HUDEP-2 (cell line): Measurements from ENCODE around the gene SKI.

ENCODE experiments used
- DNase-seq, 76 experiments: peaks; one replicate each; lab custom pipeline; 2025; ENCODE audit not compliant: unreplicated experiment in 76 of 76; lab: John Stamatoyannopoulos, UW

The SKI gene

GRCh38 chr1:2228694-2229036 lies 546 bp downstream of the SKI start:
- peak in 2 of 76 experiments; percentile 27 to 52 for DNase-seq

- DNase-seq: peak in 70 of 76 experiments; percentile 15 to 77 (median 54)
These were observed 1.1 kb downstream of the SKI start for GRCh38 chr1:2229037-2229864.

GRCh38 chr1:2229911-2230731 lies 2.0 kb downstream of the SKI start:
- DNase-seq: peak in 3 of 76 experiments; percentile 4 to 10 (median 8)

- peak in 14 of 76 experiments; percentile 3 to 41 (median 18) for DNase-seq
These were observed 2.8 kb downstream of the SKI start for GRCh38 chr1:2230781-2231531.

GRCh38 chr1:2231532-2232254 lies 3.6 kb downstream of the SKI start:
- DNase-seq: peak in 48 of 76 experiments; percentile 12 to 76 (median 40)

- DNase-seq: peak in 1 of 76 experiments; percentile 24
These were observed 4.3 kb downstream of the SKI start for GRCh38 chr1:2232255-2232915.

- peak in 69 of 76 experiments; percentile 16 to 81 (median 63) for DNase-seq
These were observed 4.9 kb downstream of the SKI start for GRCh38 chr1:2232916-2233438.

GRCh38 chr1:2233468-2233867 lies 5.3 kb downstream of the SKI start:
- no peak for DNase-seq

- DNase-seq: peak in 59 of 76 experiments; percentile 14 to 70 (median 50)
These were observed 6.1 kb downstream of the SKI start for GRCh38 chr1:2233997-2234761.

- DNase-seq: no peak
These were observed 6.6 kb downstream of the SKI start for GRCh38 chr1:2234762-2235113.

GRCh38 chr1:2235300-2235998 lies 7.3 kb downstream of the SKI start:
- DNase-seq: no peak

- DNase-seq: no peak
These were observed 8.9 kb downstream of the SKI start for GRCh38 chr1:2236695-2237677.

GRCh38 chr1:2237773-2238172 lies 9.7 kb downstream of the SKI start:
- DNase-seq: peak in 7 of 76 experiments; percentile 2 to 19 (median 11)

- DNase-seq: no peak
These were observed 10.4 kb downstream of the SKI start for GRCh38 chr1:2238361-2239012.

GRCh38 chr1:2239013-2239370 lies 10.9 kb downstream of the SKI start:
- no peak for DNase-seq

- DNase-seq: no peak
These were observed 11.4 kb downstream of the SKI start for GRCh38 chr1:2239384-2239985.
